Measurements from ENCODE around the gene CRTC1. TPM values are rescaled to one million over a fixed set of nuclear protein-coding genes. Genes with fewer than 3 reads are reported as not detected.

CRTC1 gene
- total RNA-seq, 2 experiments from 2014 or later: 5.1 TPM

GRCh38 chr19:18776736-18777135, 93.3 kb downstream of the CRTC1 start:
- Mint-ChIP-seq H3K9me3 (no peaks in the 10 kb centered on the region), H3K27me3 (no peaks in the 10 kb centered on the region), H3K4me3 (no peak overlapping the region), H3K4me1 (peaks cover 3% of the 10 kb centered on the region), H3K36me3 (no peaks in the 10 kb centered on the region), H3K27ac (no peak overlapping the region)
- no peak for DNase-seq

- Mint-ChIP-seq H3K9me3 (no peaks in the 10 kb centered on the region), H3K4me3 (no peak overlapping the region), H3K27ac (no peak overlapping the region), H3K27me3 (no peaks in the 10 kb centered on the region), H3K4me1 (peaks cover 3% of the 10 kb centered on the region), H3K36me3 (no peaks in the 10 kb centered on the region)
- DNase-seq: no peak
Observed at GRCh38 chr19:18777301-18778075, 94.0 kb downstream of the CRTC1 start.

GRCh38 chr19:18778076-18778389, 94.6 kb downstream of the CRTC1 start:
- Mint-ChIP-seq H3K9me3 (no peaks in the 10 kb centered on the region), H3K27ac (no peak overlapping the region), H3K4me1 (peaks cover 3% of the 10 kb centered on the region), H3K36me3 (no peaks in the 10 kb centered on the region), H3K4me3 (no peak overlapping the region), H3K27me3 (no peaks in the 10 kb centered on the region)
- no peak for DNase-seq

GRCh38 chr19:18778826-18779495, 95.5 kb downstream of the CRTC1 start:
- Mint-ChIP-seq H3K4me1 (peaks cover 3% of the 10 kb centered on the region), H3K27ac (no peak overlapping the region), H3K4me3 (no peak overlapping the region), H3K27me3 (no peaks in the 10 kb centered on the region), H3K9me3 (no peaks in the 10 kb centered on the region), H3K36me3 (no peaks in the 10 kb centered on the region)
- DNase-seq: no peak

- peaks cover 3% of the 10 kb centered on the region for H3K4me1 Mint-ChIP-seq
- H3K4me3 Mint-ChIP-seq: no peak overlapping the region
Observed at GRCh38 chr19:18780081-18780480, 96.6 kb downstream of the CRTC1 start.

GRCh38 chr19:18780631-18781030, 97.2 kb downstream of the CRTC1 start:
- Mint-ChIP-seq H3K9me3 (no peaks in the 10 kb centered on the region), H3K27me3 (peaks cover 8% of the 10 kb centered on the region), H3K36me3 (no peaks in the 10 kb centered on the region), H3K4me1 (peaks cover 6% of the 10 kb centered on the region), H3K27ac (no peak overlapping the region), H3K4me3 (no peak overlapping the region)
- DNase-seq: no peak

More at GRCh38 chr19:18780081-18780480, 96.6 kb downstream of the CRTC1 start:
- H3K27ac Mint-ChIP-seq: no peak overlapping the region
- no peak for DNase-seq
- H3K27me3 Mint-ChIP-seq: peaks cover 2% of the 10 kb centered on the region
- no peaks in the 10 kb centered on the region for H3K9me3 Mint-ChIP-seq
- H3K36me3 Mint-ChIP-seq: no peaks in the 10 kb centered on the region

GRCh38 chr19:18781047-18781600, 97.6 kb downstream of the CRTC1 start:
- H3K9me3 Mint-ChIP-seq: no peaks in the 10 kb centered on the region
- H3K4me3 Mint-ChIP-seq: no peak overlapping the region
- H3K36me3 Mint-ChIP-seq: no peaks in the 10 kb centered on the region
- no peak for DNase-seq
- peaks cover 9% of the 10 kb centered on the region for H3K4me1 Mint-ChIP-seq
- no peak overlapping the region for H3K27ac Mint-ChIP-seq
- H3K27me3 Mint-ChIP-seq: peaks cover 13% of the 10 kb centered on the region

- Mint-ChIP-seq H3K9me3 (no peaks in the 10 kb centered on the region), H3K4me3 (no peak overlapping the region), H3K36me3 (no peaks in the 10 kb centered on the region), H3K27me3 (peaks cover 22% of the 10 kb centered on the region), H3K4me1 (peaks cover 13% of the 10 kb centered on the region), H3K27ac (no peak overlapping the region)
- DNase-seq: no peak
Observed at GRCh38 chr19:18781885-18782527, 98.5 kb downstream of the CRTC1 start.

- Mint-ChIP-seq H3K36me3 (no peaks in the 10 kb centered on the region), H3K27ac (no peak overlapping the region), H3K27me3 (peaks cover 29% of the 10 kb centered on the region), H3K4me3 (no peak overlapping the region), H3K9me3 (no peaks in the 10 kb centered on the region), H3K4me1 (peaks cover 17% of the 10 kb centered on the region)
- DNase-seq: no peak
Observed at GRCh38 chr19:18782559-18783225, 99.2 kb downstream of the CRTC1 start.

- no peak overlapping the region for H3K4me3 Mint-ChIP-seq
- H3K9me3 Mint-ChIP-seq: no peaks in the 10 kb centered on the region
- peaks cover 43% of the 10 kb centered on the region for H3K27me3 Mint-ChIP-seq
- DNase-seq: no peak
- peaks cover 18% of the 10 kb centered on the region for H3K4me1 Mint-ChIP-seq
- no peak overlapping the region for H3K27ac Mint-ChIP-seq
- H3K36me3 Mint-ChIP-seq: no peaks in the 10 kb centered on the region
Observed at GRCh38 chr19:18783958-18784785, 100.7 kb downstream of the CRTC1 start.

- Mint-ChIP-seq H3K4me3 (no peak overlapping the region), H3K9me3 (no peaks in the 10 kb centered on the region), H3K4me1 (peaks cover 20% of the 10 kb centered on the region), H3K36me3 (no peaks in the 10 kb centered on the region), H3K27me3 (peaks cover 49% of the 10 kb centered on the region), H3K27ac (no peak overlapping the region)
- DNase-seq: no peak
Observed at GRCh38 chr19:18784786-18785120, 101.3 kb downstream of the CRTC1 start.

GRCh38 chr19:18785179-18786124, 102.0 kb downstream of the CRTC1 start:
- no peaks in the 10 kb centered on the region for H3K9me3 Mint-ChIP-seq
- DNase-seq: peak; percentile 74
- H3K4me1 Mint-ChIP-seq: peaks cover 23% of the 10 kb centered on the region
- no peak overlapping the region for H3K27ac Mint-ChIP-seq
- H3K36me3 Mint-ChIP-seq: no peaks in the 10 kb centered on the region
- H3K27me3 Mint-ChIP-seq: peaks cover 56% of the 10 kb centered on the region
- H3K4me3 Mint-ChIP-seq: peak overlapping the region; percentile 25

- Mint-ChIP-seq H3K9me3 (no peaks in the 10 kb centered on the region), H3K27ac (no peak overlapping the region), H3K4me1 (peaks cover 27% of the 10 kb centered on the region), H3K36me3 (no peaks in the 10 kb centered on the region), H3K4me3 (peak overlapping the region; percentile 26), H3K27me3 (peaks cover 88% of the 10 kb centered on the region)
- no peak for DNase-seq
Observed at GRCh38 chr19:18788529-18789421, 105.3 kb downstream of the CRTC1 start.
